Measurements from ENCODE around the gene TST. TPM values are rescaled to one million over a fixed set of nuclear protein-coding genes. Genes with fewer than 3 reads are reported as not detected.

Gene TST
- total RNA-seq, 1 donor from 2014 or later = 20.9 TPM

DNA sequence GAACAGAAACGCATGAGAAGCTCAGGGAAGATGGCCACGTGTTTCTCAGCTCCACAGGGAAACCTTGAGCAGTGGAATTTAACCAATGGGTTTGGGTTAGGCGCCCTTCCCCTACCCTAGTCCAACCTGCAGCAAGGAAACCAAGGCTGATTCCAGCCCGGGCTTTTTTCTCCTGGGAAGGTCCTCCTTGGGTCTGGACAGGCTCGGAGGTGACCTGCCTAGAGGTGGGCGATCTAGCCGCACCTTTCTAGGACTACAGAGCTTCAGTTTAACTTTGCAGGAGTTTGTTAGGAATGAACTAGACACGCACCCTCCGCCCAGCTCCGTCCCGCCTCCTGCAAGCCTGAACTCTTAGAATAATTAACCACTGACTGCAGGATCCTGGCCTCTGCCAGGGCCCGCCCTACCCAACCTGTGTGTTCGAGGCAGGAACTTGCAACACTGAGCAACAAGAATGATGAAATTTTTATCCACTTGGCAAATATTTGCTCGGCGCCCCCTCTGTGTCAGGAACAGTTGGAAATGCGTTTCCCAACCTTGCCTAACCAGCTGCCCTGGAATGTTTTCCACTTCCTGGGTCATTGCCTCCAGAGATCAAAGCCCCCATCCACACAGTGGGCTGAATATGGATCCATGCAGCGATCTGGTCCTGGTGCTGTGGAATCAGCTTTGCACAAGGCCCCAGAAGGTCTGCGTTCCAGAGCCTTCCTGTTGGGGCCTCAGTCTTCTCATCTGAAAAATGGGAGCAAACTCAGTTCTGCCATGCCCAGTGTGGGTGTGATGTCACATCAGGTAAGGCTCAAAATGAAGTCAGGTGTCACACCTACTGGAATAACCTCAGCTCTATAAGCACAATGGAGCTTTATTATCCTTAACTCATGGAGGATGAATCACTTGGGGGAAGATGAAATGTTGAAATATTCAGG is 13.6 kb upstream of the TST start:
- no peaks in the 10 kb centered on the region for H3K9me3 ChIP-seq (ENCODE audit: control insufficient read depth in 3 of 3, low read length in 3 of 3)
- peaks cover 9 to 24% (median 13%) of the 10 kb centered on the region in 3 donors for H3K27me3 ChIP-seq (ENCODE audit: control insufficient read depth in 3 of 3, insufficient read depth in 3 of 3, low read length in 3 of 3)
- H3K36me3 ChIP-seq (ENCODE audit: control insufficient read depth in 3 of 3, insufficient read depth in 3 of 3, low read length in 3 of 3) = peaks cover 10 to 13% (median 11%) of the 10 kb centered on the region in 3 donors
- no peak overlapping the region for H3K9ac ChIP-seq (ENCODE audit: low read depth in 1 of 3, low read length in 3 of 3)
- H3K4me1 ChIP-seq (ENCODE audit: control insufficient read depth in 3 of 3, insufficient read depth in 3 of 3, low read length in 3 of 3) = no peaks in the 10 kb centered on the region
- no peak overlapping the region for H3K27ac ChIP-seq (ENCODE audit: low read depth, low read length)
- no peak overlapping the region for H3K4me3 ChIP-seq (ENCODE audit: low read length in 3 of 3)

DNA sequence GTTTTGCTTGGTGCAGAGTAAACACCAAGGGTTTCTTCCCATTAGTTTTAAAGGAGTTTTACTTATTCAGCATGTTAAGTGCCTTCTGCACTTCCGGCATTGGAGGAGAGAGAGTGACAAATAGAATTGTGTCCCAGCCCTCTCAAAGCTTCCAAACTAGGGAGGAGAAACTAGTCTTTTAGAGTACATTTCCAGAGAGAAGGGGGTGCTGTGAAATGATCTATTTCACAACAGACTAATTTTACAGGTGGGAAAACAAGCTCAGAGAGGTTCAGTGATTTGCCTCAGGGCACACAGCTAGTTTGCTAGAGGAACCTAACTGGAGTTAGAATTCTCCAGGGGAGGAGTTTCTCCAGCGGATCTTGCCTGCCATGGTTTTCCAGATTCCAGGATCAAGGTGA is 12.9 kb upstream of the TST start:
- H3K9ac ChIP-seq (ENCODE audit: low read depth in 1 of 3, low read length in 3 of 3) = no peak overlapping the region
- H3K27ac ChIP-seq (ENCODE audit: low read depth, low read length) = no peak overlapping the region
- no peak overlapping the region for H3K4me3 ChIP-seq (ENCODE audit: low read length in 3 of 3)
- no peaks in the 10 kb centered on the region for H3K4me1 ChIP-seq (ENCODE audit: control insufficient read depth in 3 of 3, insufficient read depth in 3 of 3, low read length in 3 of 3)
- H3K27me3 ChIP-seq (ENCODE audit: control insufficient read depth in 3 of 3, insufficient read depth in 3 of 3, low read length in 3 of 3) = peaks cover 2 to 18% (median 6%) of the 10 kb centered on the region in 3 donors
- no peaks in the 10 kb centered on the region for H3K9me3 ChIP-seq (ENCODE audit: control insufficient read depth in 3 of 3, low read length in 3 of 3)
- peaks cover 16 to 20% (median 17%) of the 10 kb centered on the region in 3 donors for H3K36me3 ChIP-seq (ENCODE audit: control insufficient read depth in 3 of 3, insufficient read depth in 3 of 3, low read length in 3 of 3)

- no peak overlapping the region for H3K4me3 ChIP-seq (ENCODE audit: low read length in 3 of 3)
- no peaks in the 10 kb centered on the region for H3K9me3 ChIP-seq (ENCODE audit: control insufficient read depth in 3 of 3, low read length in 3 of 3)
- peaks cover 26 to 29% (median 27%) of the 10 kb centered on the region in 3 donors for H3K36me3 ChIP-seq (ENCODE audit: control insufficient read depth in 3 of 3, insufficient read depth in 3 of 3, low read length in 3 of 3)
- no peaks in the 10 kb centered on the region for H3K4me1 ChIP-seq (ENCODE audit: control insufficient read depth in 3 of 3, insufficient read depth in 3 of 3, low read length in 3 of 3)
- H3K9ac ChIP-seq (ENCODE audit: low read depth in 1 of 3, low read length in 3 of 3) = no peak overlapping the region
- H3K27me3 ChIP-seq (ENCODE audit: control insufficient read depth in 3 of 3, insufficient read depth in 3 of 3, low read length in 3 of 3) = peaks cover 0 to 11% (median 0%) of the 10 kb centered on the region in 3 donors
- H3K27ac ChIP-seq (ENCODE audit: low read depth, low read length) = no peak overlapping the region
These were observed 11.5 kb upstream of the TST start for GRCh38 chr22:37030560-37031281.

DNA sequence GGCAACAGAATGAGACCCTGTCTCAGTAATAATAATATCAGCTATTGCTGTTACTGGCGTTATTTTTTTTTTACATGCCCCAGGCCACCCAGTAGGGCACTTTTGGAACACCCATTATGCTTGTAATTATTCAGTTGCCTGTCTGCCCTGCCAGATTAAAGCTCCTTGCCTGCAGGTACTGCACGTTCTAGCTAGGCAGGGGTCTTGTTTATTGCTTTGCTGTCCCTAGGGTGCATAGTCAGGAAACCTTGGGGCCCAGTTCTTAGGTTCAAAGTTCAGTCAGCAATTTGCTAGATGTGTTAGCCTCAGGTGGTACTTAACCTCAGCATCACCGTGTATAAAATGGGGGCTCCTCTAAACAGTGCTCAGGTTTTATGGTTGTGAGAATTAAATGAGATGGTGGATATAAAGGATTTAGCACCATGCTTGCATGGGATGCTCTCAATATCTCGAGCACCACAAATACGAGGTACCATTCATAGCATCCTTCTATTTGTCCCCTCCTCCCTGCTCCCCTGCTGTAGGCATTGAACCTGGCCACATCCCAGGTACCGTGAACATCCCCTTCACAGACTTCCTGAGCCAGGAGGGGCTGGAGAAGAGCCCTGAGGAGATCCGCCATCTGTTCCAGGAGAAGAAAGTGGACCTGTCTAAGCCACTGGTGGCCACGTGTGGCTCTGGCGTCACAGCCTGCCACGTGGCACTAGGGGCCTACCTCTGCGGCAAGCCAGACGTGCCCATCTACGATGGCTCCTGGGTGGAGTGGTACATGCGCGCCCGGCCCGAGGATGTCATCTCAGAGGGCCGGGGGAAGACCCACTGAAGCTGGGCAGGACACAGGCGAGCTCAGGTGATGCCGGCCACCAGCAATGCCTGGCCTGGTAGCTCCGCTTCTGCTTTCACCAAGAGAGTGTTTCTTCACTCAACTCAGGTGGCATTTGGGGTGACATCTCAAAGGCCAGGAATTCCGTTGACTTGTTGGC is 9.7 kb upstream of the TST start:
- Histone ChIP-seq H3K4me1 (ENCODE audit: control insufficient read depth in 3 of 3, insufficient read depth in 3 of 3, low read length in 3 of 3) (peaks cover 0 to 5% (median 0%) of the 10 kb centered on the region in 3 donors), H3K9ac (ENCODE audit: low read depth in 1 of 3, low read length in 3 of 3) (no peak overlapping the region), H3K27ac (ENCODE audit: low read depth, low read length) (no peak overlapping the region), H3K9me3 (ENCODE audit: control insufficient read depth in 3 of 3, low read length in 3 of 3) (no peaks in the 10 kb centered on the region), H3K27me3 (ENCODE audit: control insufficient read depth in 3 of 3, insufficient read depth in 3 of 3, low read length in 3 of 3) (peaks cover 0 to 3% (median 0%) of the 10 kb centered on the region in 3 donors), H3K36me3 (ENCODE audit: control insufficient read depth in 3 of 3, insufficient read depth in 3 of 3, low read length in 3 of 3) (peaks cover 38 to 42% (median 39%) of the 10 kb centered on the region in 3 donors), H3K4me3 (ENCODE audit: low read length in 3 of 3) (no peak overlapping the region)

- peaks cover 0 to 9% (median 5%) of the 10 kb centered on the region in 3 donors for H3K4me1 ChIP-seq (ENCODE audit: control insufficient read depth in 3 of 3, insufficient read depth in 3 of 3, low read length in 3 of 3)
- no peaks in the 10 kb centered on the region for H3K27me3 ChIP-seq (ENCODE audit: control insufficient read depth in 3 of 3, insufficient read depth in 3 of 3, low read length in 3 of 3)
- no peaks in the 10 kb centered on the region for H3K9me3 ChIP-seq (ENCODE audit: control insufficient read depth in 3 of 3, low read length in 3 of 3)
- no peak overlapping the region for H3K27ac ChIP-seq (ENCODE audit: low read depth, low read length)
- H3K9ac ChIP-seq (ENCODE audit: low read depth in 1 of 3, low read length in 3 of 3) = no peak overlapping the region
- no peak overlapping the region for H3K4me3 ChIP-seq (ENCODE audit: low read length in 3 of 3)
- peaks cover 38 to 42% (median 39%) of the 10 kb centered on the region in 3 donors for H3K36me3 ChIP-seq (ENCODE audit: control insufficient read depth in 3 of 3, insufficient read depth in 3 of 3, low read length in 3 of 3)
These were observed 8.3 kb upstream of the TST start for GRCh38 chr22:37027556-37027955.

- H3K4me1 ChIP-seq (ENCODE audit: control insufficient read depth in 3 of 3, insufficient read depth in 3 of 3, low read length in 3 of 3) = peaks cover 6 to 18% (median 15%) of the 10 kb centered on the region in 3 donors
- no peak overlapping the region for H3K4me3 ChIP-seq (ENCODE audit: low read length in 3 of 3)
- H3K36me3 ChIP-seq (ENCODE audit: control insufficient read depth in 3 of 3, insufficient read depth in 3 of 3, low read length in 3 of 3) = peaks cover 38 to 42% (median 39%) of the 10 kb centered on the region in 3 donors
- H3K9me3 ChIP-seq (ENCODE audit: control insufficient read depth in 3 of 3, low read length in 3 of 3) = no peaks in the 10 kb centered on the region
- H3K27ac ChIP-seq (ENCODE audit: low read depth, low read length) = no peak overlapping the region
- H3K9ac ChIP-seq (ENCODE audit: low read depth in 1 of 3, low read length in 3 of 3) = peak overlapping the region in 1 of 3 donors; percentile 40
- no peaks in the 10 kb centered on the region for H3K27me3 ChIP-seq (ENCODE audit: control insufficient read depth in 3 of 3, insufficient read depth in 3 of 3, low read length in 3 of 3)
These were observed 7.1 kb upstream of the TST start for GRCh38 chr22:37026325-37026724.

GRCh38 chr22:37025500-37026070 is 6.3 kb upstream of the TST start:
- H3K9ac ChIP-seq (ENCODE audit: low read depth in 1 of 3, low read length in 3 of 3) = peak overlapping the region in 1 of 3 donors; percentile 27
- H3K27ac ChIP-seq (ENCODE audit: low read depth, low read length) = no peak overlapping the region
- H3K9me3 ChIP-seq (ENCODE audit: control insufficient read depth in 3 of 3, low read length in 3 of 3) = no peaks in the 10 kb centered on the region
- H3K27me3 ChIP-seq (ENCODE audit: control insufficient read depth in 3 of 3, insufficient read depth in 3 of 3, low read length in 3 of 3) = no peaks in the 10 kb centered on the region
- H3K36me3 ChIP-seq (ENCODE audit: control insufficient read depth in 3 of 3, insufficient read depth in 3 of 3, low read length in 3 of 3) = peaks cover 37 to 42% (median 38%) of the 10 kb centered on the region in 3 donors
- peaks cover 7 to 24% (median 19%) of the 10 kb centered on the region in 3 donors for H3K4me1 ChIP-seq (ENCODE audit: control insufficient read depth in 3 of 3, insufficient read depth in 3 of 3, low read length in 3 of 3)
- no peak overlapping the region for H3K4me3 ChIP-seq (ENCODE audit: low read length in 3 of 3)

- Histone ChIP-seq H3K4me3 (ENCODE audit: low read length in 3 of 3) (no peak overlapping the region), H3K4me1 (ENCODE audit: control insufficient read depth in 3 of 3, insufficient read depth in 3 of 3, low read length in 3 of 3) (peaks cover 13 to 30% (median 26%) of the 10 kb centered on the region in 3 donors), H3K36me3 (ENCODE audit: control insufficient read depth in 3 of 3, insufficient read depth in 3 of 3, low read length in 3 of 3) (peaks cover 32 to 42% (median 38%) of the 10 kb centered on the region in 3 donors), H3K9me3 (ENCODE audit: control insufficient read depth in 3 of 3, low read length in 3 of 3) (no peaks in the 10 kb centered on the region), H3K9ac (ENCODE audit: low read depth in 1 of 3, low read length in 3 of 3) (no peak overlapping the region), H3K27ac (ENCODE audit: low read depth, low read length) (no peak overlapping the region), H3K27me3 (ENCODE audit: control insufficient read depth in 3 of 3, insufficient read depth in 3 of 3, low read length in 3 of 3) (no peaks in the 10 kb centered on the region)
These were observed 5.3 kb upstream of the TST start for GRCh38 chr22:37024339-37025157.

All from skeletal muscle tissue (tissue), 4 donors.